IPS-20b (cell line): ENCODE data around the gene SERTAD2.
A peak's percentile ranks its signal among the peaks of the same experiment; 100 is the strongest.

Source experiments
- H3K27ac ChIP-seq: one replicate; pipeline ENCODE4 v1.5.1; 2013; ENCODE audit warnings: low read length
- H3K27me3 ChIP-seq: 2 replicates; pipeline ENCODE4 v1.6.1; 2013; ENCODE audit warnings: mild to moderate bottlenecking, low read length, inconsistent platforms; ENCODE audit not compliant: insufficient read depth
- H3K36me3 ChIP-seq: 2 replicates; pipeline ENCODE4 v1.6.1; 2013; ENCODE audit warnings: low read depth, mild to moderate bottlenecking, inconsistent platforms, low read length, moderate library complexity; ENCODE audit not compliant: insufficient read depth
- H3K4me1 ChIP-seq: 2 replicates; pipeline ENCODE4 v1.6.1; 2013; ENCODE audit warnings: mild to moderate bottlenecking, control low read depth, inconsistent platforms, low read length, moderate library complexity; ENCODE audit not compliant: insufficient read depth
- H3K4me3 ChIP-seq: 2 replicates; pipeline ENCODE4 v1.5.1; 2013; ENCODE audit warnings: mild to moderate bottlenecking, low read length, inconsistent platforms
- H3K9ac ChIP-seq: 2 replicates; pipeline ENCODE4 v1.6.1; 2013; ENCODE audit warnings: low read depth, mild to moderate bottlenecking, inconsistent platforms, low read length, moderate library complexity
- H3K9me3 ChIP-seq: 2 replicates; pipeline ENCODE4 v1.6.1; 2013; ENCODE audit warnings: mild to moderate bottlenecking, low read depth, low read length, inconsistent platforms; ENCODE audit not compliant: insufficient read depth

The SERTAD2 gene

GRCh38 chr2:64654063-64654811, 524 bp upstream of the SERTAD2 start:
- Histone ChIP-seq H3K27me3 (peaks cover 49% of the 10 kb centered on the region), H3K27ac (no peak overlapping the region), H3K9ac (peak overlapping the region; percentile 69; the same call in 1 of the 2 replicates), H3K4me1 (peaks cover 24% of the 10 kb centered on the region), H3K4me3 (peak overlapping the region; percentile 80), H3K9me3 (no peaks in the 10 kb centered on the region), H3K36me3 (no peaks in the 10 kb centered on the region)

- peaks cover 24% of the 10 kb centered on the region for H3K4me1 ChIP-seq
Observed at GRCh38 chr2:64652231-64653108, 1.2 kb downstream of the SERTAD2 start.

GRCh38 chr2:64651590-64651989, 2.1 kb downstream of the SERTAD2 start:
- no peaks in the 10 kb centered on the region for H3K9me3 ChIP-seq
- H3K27me3 ChIP-seq: peaks cover 49% of the 10 kb centered on the region
- H3K4me3 ChIP-seq: peak overlapping the region; percentile 85; the same call in 1 of the 2 replicates
- no peak overlapping the region for H3K27ac ChIP-seq
- no peak overlapping the region for H3K9ac ChIP-seq
- H3K4me1 ChIP-seq: peaks cover 26% of the 10 kb centered on the region
- H3K36me3 ChIP-seq: no peaks in the 10 kb centered on the region

More at GRCh38 chr2:64652231-64653108, 1.2 kb downstream of the SERTAD2 start:
- Histone ChIP-seq H3K9me3 (no peaks in the 10 kb centered on the region), H3K4me3 (peak overlapping the region; percentile 85), H3K27ac (no peak overlapping the region), H3K27me3 (peaks cover 49% of the 10 kb centered on the region), H3K9ac (peak overlapping the region; percentile 77; the same call in 1 of the 2 replicates), H3K36me3 (no peaks in the 10 kb centered on the region)

GRCh38 chr2:64650722-64651338, 2.9 kb downstream of the SERTAD2 start:
- H3K9ac ChIP-seq: no peak overlapping the region
- H3K4me1 ChIP-seq: peaks cover 32% of the 10 kb centered on the region
- H3K27ac ChIP-seq: no peak overlapping the region
- no peak overlapping the region for H3K4me3 ChIP-seq
- H3K27me3 ChIP-seq: peaks cover 46% of the 10 kb centered on the region
- no peaks in the 10 kb centered on the region for H3K36me3 ChIP-seq
- H3K9me3 ChIP-seq: no peaks in the 10 kb centered on the region

GRCh38 chr2:64650296-64650695, 3.4 kb downstream of the SERTAD2 start:
- H3K4me3 ChIP-seq: no peak overlapping the region
- peaks cover 41% of the 10 kb centered on the region for H3K27me3 ChIP-seq
- H3K36me3 ChIP-seq: no peaks in the 10 kb centered on the region
- H3K9me3 ChIP-seq: no peaks in the 10 kb centered on the region
- H3K27ac ChIP-seq: no peak overlapping the region
- peaks cover 34% of the 10 kb centered on the region for H3K4me1 ChIP-seq
- H3K9ac ChIP-seq: no peak overlapping the region

GRCh38 chr2:64649626-64650025, 4.1 kb downstream of the SERTAD2 start:
- Histone ChIP-seq H3K4me1 (peaks cover 36% of the 10 kb centered on the region), H3K36me3 (no peaks in the 10 kb centered on the region), H3K9ac (no peak overlapping the region), H3K27me3 (peaks cover 34% of the 10 kb centered on the region), H3K4me3 (no peak overlapping the region), H3K9me3 (no peaks in the 10 kb centered on the region), H3K27ac (no peak overlapping the region)

- Histone ChIP-seq H3K4me1 (peaks cover 37% of the 10 kb centered on the region), H3K36me3 (no peaks in the 10 kb centered on the region), H3K27me3 (peaks cover 30% of the 10 kb centered on the region), H3K9ac (no peak overlapping the region), H3K27ac (no peak overlapping the region), H3K9me3 (no peaks in the 10 kb centered on the region), H3K4me3 (no peak overlapping the region)
Observed at GRCh38 chr2:64649013-64649484, 4.7 kb downstream of the SERTAD2 start.

- no peak overlapping the region for H3K27ac ChIP-seq
- H3K9me3 ChIP-seq: no peaks in the 10 kb centered on the region
- no peak overlapping the region for H3K9ac ChIP-seq
- H3K4me3 ChIP-seq: no peak overlapping the region
- peaks cover 42% of the 10 kb centered on the region for H3K27me3 ChIP-seq
- H3K4me1 ChIP-seq: peaks cover 40% of the 10 kb centered on the region
- no peaks in the 10 kb centered on the region for H3K36me3 ChIP-seq
Observed at GRCh38 chr2:64646007-64646880, 7.5 kb downstream of the SERTAD2 start.

GRCh38 chr2:64644458-64645382, 9.0 kb downstream of the SERTAD2 start:
- H3K4me3 ChIP-seq: peak overlapping the region; percentile 80
- peaks cover 50% of the 10 kb centered on the region for H3K4me1 ChIP-seq
- H3K36me3 ChIP-seq: no peaks in the 10 kb centered on the region
- peak overlapping the region; percentile 50 for H3K27ac ChIP-seq
- H3K27me3 ChIP-seq: peaks cover 34% of the 10 kb centered on the region
- H3K9me3 ChIP-seq: no peaks in the 10 kb centered on the region
- peak overlapping the region; percentile 89 for H3K9ac ChIP-seq

GRCh38 chr2:64643838-64644457, 9.8 kb downstream of the SERTAD2 start:
- no peaks in the 10 kb centered on the region for H3K36me3 ChIP-seq
- H3K27ac ChIP-seq: peak overlapping the region; percentile 50
- peaks cover 31% of the 10 kb centered on the region for H3K27me3 ChIP-seq
- H3K9me3 ChIP-seq: no peaks in the 10 kb centered on the region
- H3K4me1 ChIP-seq: peaks cover 48% of the 10 kb centered on the region
- peak overlapping the region; percentile 80 for H3K4me3 ChIP-seq
- peak overlapping the region; percentile 89; the same call in 1 of the 2 replicates for H3K9ac ChIP-seq
